ENCODE results near the gene TNNT1.
"Not testable (repeated sequence)": the region's sequence is repeated elsewhere in the genome, so short reads cannot be mapped to it uniquely, and the experiment has no call there.

The TNNT1 gene

GRCh38 chr19:55111238-55111831 lies 37.7 kb downstream of the TNNT1 start:
- Histone ChIP-seq H3K4me3 (ENCODE audit: insufficient read depth, low read depth, low read length) (no peak overlapping the region), H3K36me3 (ENCODE audit: control insufficient read depth, insufficient read depth, low read length) (no peaks in the 10 kb centered on the region), H3K27me3 (ENCODE audit: control insufficient read depth, insufficient read depth, low read length, poor library complexity, severe bottlenecking) (no peaks in the 10 kb centered on the region), H3K4me1 (ENCODE audit: control insufficient read depth, insufficient read depth, low read length) (peaks cover 23% of the 10 kb centered on the region), H3K27ac (ENCODE audit: insufficient read depth, low read depth, low read length, poor library complexity, severe bottlenecking) (no peak overlapping the region), H3K9me3 (ENCODE audit: control insufficient read depth, low read length) (no peaks in the 10 kb centered on the region)
- 92 to 95% methylated on average over 21 of the region's 21 CpGs for WGBS, 2 experiments

- Histone ChIP-seq H3K27me3 (ENCODE audit: control insufficient read depth, insufficient read depth, low read length, poor library complexity, severe bottlenecking) (no peaks in the 10 kb centered on the region), H3K4me1 (ENCODE audit: control insufficient read depth, insufficient read depth, low read length) (peaks cover 14% of the 10 kb centered on the region), H3K27ac (ENCODE audit: insufficient read depth, low read depth, low read length, poor library complexity, severe bottlenecking) (no peak overlapping the region), H3K4me3 (ENCODE audit: insufficient read depth, low read depth, low read length) (no peak overlapping the region), H3K9me3 (ENCODE audit: control insufficient read depth, low read length) (no peaks in the 10 kb centered on the region), H3K36me3 (ENCODE audit: control insufficient read depth, insufficient read depth, low read length) (no peaks in the 10 kb centered on the region)
- 89 to 92% methylated on average over 20 of the region's 20 CpGs for WGBS, 2 experiments
These were observed 39.3 kb downstream of the TNNT1 start for GRCh38 chr19:55109527-55110291.

GRCh38 chr19:55107252-55107651 lies 41.8 kb downstream of the TNNT1 start:
- not testable (repeated sequence) for H3K4me3 ChIP-seq (ENCODE audit: insufficient read depth, low read depth, low read length); H3K36me3 ChIP-seq (ENCODE audit: control insufficient read depth, insufficient read depth, low read length); H3K4me1 ChIP-seq (ENCODE audit: control insufficient read depth, insufficient read depth, low read length); H3K27me3 ChIP-seq (ENCODE audit: control insufficient read depth, insufficient read depth, low read length, poor library complexity, severe bottlenecking); H3K27ac ChIP-seq (ENCODE audit: insufficient read depth, low read depth, low read length, poor library complexity, severe bottlenecking); H3K9me3 ChIP-seq (ENCODE audit: control insufficient read depth, low read length)
- WGBS, 2 experiments: 95 to 96% methylated on average over 2 to 3 of the region's 3 CpGs

GRCh38 chr19:55106591-55106990 lies 42.4 kb downstream of the TNNT1 start:
- 95 to 96% methylated on average over 6 of the region's 6 CpGs for WGBS, 2 experiments
- Histone ChIP-seq H3K27me3 (ENCODE audit: control insufficient read depth, insufficient read depth, low read length, poor library complexity, severe bottlenecking) (no peaks in the 10 kb centered on the region), H3K9me3 (ENCODE audit: control insufficient read depth, low read length) (no peaks in the 10 kb centered on the region), H3K4me1 (ENCODE audit: control insufficient read depth, insufficient read depth, low read length) (no peaks in the 10 kb centered on the region), H3K27ac (ENCODE audit: insufficient read depth, low read depth, low read length, poor library complexity, severe bottlenecking) (no peak overlapping the region), H3K4me3 (ENCODE audit: insufficient read depth, low read depth, low read length) (no peak overlapping the region), H3K36me3 (ENCODE audit: control insufficient read depth, insufficient read depth, low read length) (peaks cover 9% of the 10 kb centered on the region)

- H3K36me3 ChIP-seq (ENCODE audit: control insufficient read depth, insufficient read depth, low read length): peaks cover 9% of the 10 kb centered on the region
- H3K27me3 ChIP-seq (ENCODE audit: control insufficient read depth, insufficient read depth, low read length, poor library complexity, severe bottlenecking): no peaks in the 10 kb centered on the region
- H3K4me1 ChIP-seq (ENCODE audit: control insufficient read depth, insufficient read depth, low read length): no peaks in the 10 kb centered on the region
- no peak overlapping the region for H3K4me3 ChIP-seq (ENCODE audit: insufficient read depth, low read depth, low read length)
- no peaks in the 10 kb centered on the region for H3K9me3 ChIP-seq (ENCODE audit: control insufficient read depth, low read length)
- 93 to 96% methylated on average over 2 of the region's 2 CpGs for WGBS, 2 experiments
- no peak overlapping the region for H3K27ac ChIP-seq (ENCODE audit: insufficient read depth, low read depth, low read length, poor library complexity, severe bottlenecking)
These were observed 43.8 kb downstream of the TNNT1 start for GRCh38 chr19:55105237-55105636.

GRCh38 chr19:55103190-55103589 lies 45.8 kb downstream of the TNNT1 start:
- no peak overlapping the region for H3K27ac ChIP-seq (ENCODE audit: insufficient read depth, low read depth, low read length, poor library complexity, severe bottlenecking)
- no peak overlapping the region for H3K4me3 ChIP-seq (ENCODE audit: insufficient read depth, low read depth, low read length)
- WGBS, 2 experiments: 94 to 97% methylated on average over 9 of the region's 9 CpGs
- H3K4me1 ChIP-seq (ENCODE audit: control insufficient read depth, insufficient read depth, low read length): no peaks in the 10 kb centered on the region
- no peaks in the 10 kb centered on the region for H3K27me3 ChIP-seq (ENCODE audit: control insufficient read depth, insufficient read depth, low read length, poor library complexity, severe bottlenecking)
- H3K9me3 ChIP-seq (ENCODE audit: control insufficient read depth, low read length): no peaks in the 10 kb centered on the region
- H3K36me3 ChIP-seq (ENCODE audit: control insufficient read depth, insufficient read depth, low read length): peaks cover 9% of the 10 kb centered on the region

- Histone ChIP-seq H3K27me3 (ENCODE audit: control insufficient read depth, insufficient read depth, low read length, poor library complexity, severe bottlenecking) (no peaks in the 10 kb centered on the region), H3K9me3 (ENCODE audit: control insufficient read depth, low read length) (no peaks in the 10 kb centered on the region), H3K4me1 (ENCODE audit: control insufficient read depth, insufficient read depth, low read length) (no peaks in the 10 kb centered on the region), H3K4me3 (ENCODE audit: insufficient read depth, low read depth, low read length) (no peak overlapping the region), H3K36me3 (ENCODE audit: control insufficient read depth, insufficient read depth, low read length) (peaks cover 9% of the 10 kb centered on the region), H3K27ac (ENCODE audit: insufficient read depth, low read depth, low read length, poor library complexity, severe bottlenecking) (no peak overlapping the region)
- WGBS, 2 experiments: 86% methylated on average over 10 of the region's 10 CpGs
These were observed 47.7 kb downstream of the TNNT1 start for GRCh38 chr19:55101261-55101660.

GRCh38 chr19:55099557-55100506 lies 49.2 kb downstream of the TNNT1 start:
- H3K9me3 ChIP-seq (ENCODE audit: control insufficient read depth, low read length): no peaks in the 10 kb centered on the region
- H3K27me3 ChIP-seq (ENCODE audit: control insufficient read depth, insufficient read depth, low read length, poor library complexity, severe bottlenecking): no peaks in the 10 kb centered on the region
- no peak overlapping the region for H3K27ac ChIP-seq (ENCODE audit: insufficient read depth, low read depth, low read length, poor library complexity, severe bottlenecking)
- H3K36me3 ChIP-seq (ENCODE audit: control insufficient read depth, insufficient read depth, low read length): peaks cover 9% of the 10 kb centered on the region
- no peaks in the 10 kb centered on the region for H3K4me1 ChIP-seq (ENCODE audit: control insufficient read depth, insufficient read depth, low read length)
- no peak overlapping the region for H3K4me3 ChIP-seq (ENCODE audit: insufficient read depth, low read depth, low read length)
- WGBS, 2 experiments: 90 to 91% methylated on average over 27 of the region's 27 CpGs

- H3K27me3 ChIP-seq (ENCODE audit: control insufficient read depth, insufficient read depth, low read length, poor library complexity, severe bottlenecking): no peaks in the 10 kb centered on the region
- H3K4me1 ChIP-seq (ENCODE audit: control insufficient read depth, insufficient read depth, low read length): no peaks in the 10 kb centered on the region
- H3K4me3 ChIP-seq (ENCODE audit: insufficient read depth, low read depth, low read length): no peak overlapping the region
- H3K27ac ChIP-seq (ENCODE audit: insufficient read depth, low read depth, low read length, poor library complexity, severe bottlenecking): no peak overlapping the region
- H3K9me3 ChIP-seq (ENCODE audit: control insufficient read depth, low read length): no peaks in the 10 kb centered on the region
- H3K36me3 ChIP-seq (ENCODE audit: control insufficient read depth, insufficient read depth, low read length): peaks cover 9% of the 10 kb centered on the region
- WGBS, 2 experiments: 91 to 92% methylated on average over 27 of the region's 27 CpGs
These were observed 50.1 kb downstream of the TNNT1 start for GRCh38 chr19:55098716-55099556.

Measured in ectodermal cell (in vitro differentiated cells).